H7 (cell line): ENCODE data around the gene DIPK1C. TPM values are rescaled to one million over a fixed set of nuclear protein-coding genes. Genes with fewer than 3 reads are reported as not detected.

Experiments
- DNase-seq: peaks from one replicate; pipeline ENCODE4 v3.0.0; 2012
- H3K27me3 ChIP-seq: 2 replicates; pipeline ENCODE4 v1.6.0; 2011; ENCODE audit warnings: mild to moderate bottlenecking, low read length; ENCODE audit not compliant: control insufficient read depth, insufficient read depth
- H3K36me3 ChIP-seq: replicated peaks from 2 replicates; pipeline ENCODE4 v1.5.1; 2011; ENCODE audit warnings: low read length; ENCODE audit not compliant: control insufficient read depth, insufficient read depth
- H3K4me3 ChIP-seq: 2 replicates; pipeline ENCODE4 v1.5.1; 2011; ENCODE audit warnings: low read depth, mild to moderate bottlenecking, control low read depth, low read length, moderate library complexity; ENCODE audit not compliant: insufficient read depth
- total RNA-seq: library from RNA; depleted of rRNA; stranded (reverse); fragments of >200 nt; shearing (Covaris generic); gene quantifications from 2 replicates; pipeline ENCODE4 v1.2.3, GENCODE V29; 2014

DIPK1C gene
- total RNA-seq, 1 experiment from 2014 or later = not detected

DNA sequence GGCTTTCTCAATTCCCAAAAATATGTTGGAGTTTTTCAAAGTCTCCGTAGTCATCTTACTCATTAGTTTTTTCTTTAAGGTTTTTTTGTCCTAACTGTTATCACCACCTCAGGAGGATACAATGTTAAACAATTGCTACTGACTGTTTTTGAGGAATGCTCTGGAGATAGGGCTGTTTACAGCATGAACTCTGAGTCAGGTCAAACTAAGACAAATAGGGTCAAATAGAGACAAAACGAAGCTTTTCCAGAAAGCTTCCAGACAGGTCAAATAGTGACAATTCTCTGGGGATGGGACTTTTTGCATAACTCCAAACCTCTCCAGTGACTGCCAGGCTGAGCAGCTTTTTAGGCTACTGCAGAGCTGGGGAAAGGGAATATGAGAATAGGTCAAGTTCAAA lies 15.2 kb upstream of the DIPK1C start:
- Histone ChIP-seq H3K4me3 (no peak overlapping the region), H3K27me3 (no peaks in the 10 kb centered on the region), H3K36me3 (no peaks in the 10 kb centered on the region)
- DNase-seq = no peak

DNA sequence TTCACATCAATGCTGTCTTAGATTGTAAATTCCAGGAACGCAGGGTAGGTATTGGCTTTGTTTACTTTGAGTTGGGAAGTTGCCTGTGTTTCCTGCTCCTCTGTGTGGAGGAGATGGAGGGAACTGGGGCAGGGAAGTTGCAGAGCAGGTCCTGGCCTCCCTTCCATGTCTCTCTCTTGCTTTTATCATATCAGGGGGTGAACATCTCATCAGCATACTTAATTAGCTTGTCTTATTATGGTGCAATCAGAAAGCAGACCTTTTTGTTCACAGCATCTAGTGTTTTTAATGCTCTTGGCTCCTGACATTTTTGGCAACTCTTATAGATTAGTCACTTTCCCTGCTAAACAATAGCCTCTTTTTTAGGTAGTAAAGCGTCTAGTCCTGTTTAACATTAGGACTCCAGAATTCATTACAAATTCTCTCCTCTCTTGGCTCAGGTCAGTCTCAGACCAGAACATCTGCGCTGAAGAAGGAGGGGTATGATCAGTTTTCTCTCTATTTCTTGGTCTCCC lies 11.5 kb upstream of the DIPK1C start:
- H3K36me3 ChIP-seq = no peaks in the 10 kb centered on the region
- no peak overlapping the region for H3K4me3 ChIP-seq
- no peak for DNase-seq
- no peaks in the 10 kb centered on the region for H3K27me3 ChIP-seq

DNA sequence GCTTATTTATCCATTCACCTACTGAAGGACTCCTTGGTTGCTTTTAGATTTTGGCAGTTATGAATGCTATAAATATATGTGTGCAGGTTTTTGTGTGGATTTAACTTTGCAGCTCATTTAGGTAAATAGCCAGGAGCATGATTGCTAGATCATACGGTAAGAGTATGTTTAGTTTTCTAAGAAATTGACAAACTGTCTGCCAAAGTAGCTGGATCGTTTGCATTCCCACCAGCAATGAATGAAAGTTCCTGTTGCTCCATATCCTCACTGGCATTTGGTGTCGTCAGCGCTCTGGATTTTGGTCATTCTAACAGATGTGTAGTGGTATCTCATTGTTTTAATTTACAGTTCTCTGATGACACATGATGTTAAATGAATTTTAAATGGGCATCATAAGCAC lies 8.7 kb upstream of the DIPK1C start:
- Histone ChIP-seq H3K4me3 (no peak overlapping the region), H3K27me3 (no peaks in the 10 kb centered on the region), H3K36me3 (no peaks in the 10 kb centered on the region)
- no peak for DNase-seq

DNA sequence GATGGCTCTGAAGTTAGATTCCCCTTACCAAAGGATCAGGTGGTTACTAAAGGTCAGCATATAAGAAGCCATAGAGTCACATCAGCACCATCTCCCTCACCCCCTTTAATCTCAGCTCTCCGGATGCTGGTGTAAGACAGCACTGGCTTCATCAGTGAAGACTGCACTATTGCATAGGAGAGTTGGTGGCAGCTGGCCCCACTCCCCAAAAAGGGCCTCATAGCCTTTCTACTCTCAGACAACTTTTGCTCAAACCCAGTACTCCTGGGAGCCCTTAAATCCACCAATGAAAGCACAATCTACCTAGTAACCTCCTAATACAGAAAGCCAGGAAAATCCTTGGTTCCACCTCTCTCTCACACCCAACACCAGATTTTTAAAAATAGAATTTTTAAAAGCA lies 6.9 kb upstream of the DIPK1C start:
- Histone ChIP-seq H3K36me3 (no peaks in the 10 kb centered on the region), H3K27me3 (peaks cover under 1% of the 10 kb centered on the region), H3K4me3 (no peak overlapping the region)
- no peak for DNase-seq

DNA sequence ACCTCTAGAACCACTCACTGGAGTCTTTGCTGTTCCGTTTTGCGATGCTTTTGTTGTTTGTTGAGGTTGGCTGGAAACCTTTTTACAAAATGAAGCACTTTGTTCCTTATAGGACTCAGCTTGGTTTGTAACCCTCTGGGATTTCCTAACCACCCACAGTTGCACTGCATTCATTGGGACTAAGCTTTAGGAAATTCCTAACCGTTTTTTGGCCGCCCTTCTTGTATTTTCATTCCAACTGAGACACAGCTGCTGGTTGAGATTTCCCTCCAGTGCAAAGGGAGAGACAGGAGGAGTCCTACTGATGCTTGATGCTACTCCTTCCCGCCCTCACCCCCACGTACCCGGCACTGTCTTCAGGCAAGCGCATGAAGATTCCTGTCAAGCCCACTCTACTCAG lies 6.1 kb upstream of the DIPK1C start:
- Histone ChIP-seq H3K27me3 (peaks cover 6% of the 10 kb centered on the region), H3K36me3 (no peaks in the 10 kb centered on the region), H3K4me3 (no peak overlapping the region)
- no peak for DNase-seq

DNA sequence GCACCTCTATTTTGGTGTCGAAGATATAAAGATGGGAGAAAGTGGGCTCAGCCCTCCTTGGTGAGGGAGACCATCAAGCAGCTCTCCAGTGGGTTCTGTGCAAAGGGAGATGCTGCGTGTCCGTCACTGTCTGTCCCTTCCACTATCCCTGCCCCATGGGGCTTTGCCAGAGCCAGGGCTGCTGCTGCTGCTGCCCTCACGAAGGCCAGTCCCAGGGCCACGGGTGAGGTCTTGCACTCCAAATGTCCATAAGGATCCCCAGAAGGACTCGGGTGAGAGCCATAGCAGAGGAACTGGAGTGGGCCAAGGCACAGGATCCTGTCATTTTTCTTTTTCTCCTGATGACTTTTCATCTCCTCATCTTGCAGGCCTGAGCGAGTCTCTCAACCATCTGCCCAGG lies 3.7 kb upstream of the DIPK1C start:
- Histone ChIP-seq H3K4me3 (no peak overlapping the region), H3K36me3 (no peaks in the 10 kb centered on the region), H3K27me3 (peaks cover 28% of the 10 kb centered on the region)
- DNase-seq = no peak

DNA sequence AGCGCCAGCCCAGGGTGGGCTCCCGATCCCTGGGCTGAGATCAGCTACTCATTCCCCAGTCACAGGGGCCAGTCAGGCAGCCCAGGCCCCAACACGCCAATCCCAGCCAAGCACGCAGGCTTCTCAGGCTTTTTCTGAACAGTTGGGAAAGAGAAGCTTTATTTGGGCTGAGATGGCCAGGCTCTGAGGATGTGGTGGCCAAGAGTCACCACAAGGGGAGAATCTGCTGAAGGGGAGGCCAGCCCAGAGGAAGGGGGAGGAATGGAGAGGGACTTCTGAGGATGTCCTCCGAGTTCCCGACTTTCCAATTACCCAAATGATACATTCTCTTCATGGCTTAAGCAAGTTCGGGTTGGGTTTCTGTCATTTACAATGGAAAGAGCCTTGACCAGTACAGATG lies 2.8 kb upstream of the DIPK1C start:
- H3K27me3 ChIP-seq = peaks cover 38% of the 10 kb centered on the region
- no peaks in the 10 kb centered on the region for H3K36me3 ChIP-seq
- DNase-seq = peak; percentile 85
- no peak overlapping the region for H3K4me3 ChIP-seq

DNA sequence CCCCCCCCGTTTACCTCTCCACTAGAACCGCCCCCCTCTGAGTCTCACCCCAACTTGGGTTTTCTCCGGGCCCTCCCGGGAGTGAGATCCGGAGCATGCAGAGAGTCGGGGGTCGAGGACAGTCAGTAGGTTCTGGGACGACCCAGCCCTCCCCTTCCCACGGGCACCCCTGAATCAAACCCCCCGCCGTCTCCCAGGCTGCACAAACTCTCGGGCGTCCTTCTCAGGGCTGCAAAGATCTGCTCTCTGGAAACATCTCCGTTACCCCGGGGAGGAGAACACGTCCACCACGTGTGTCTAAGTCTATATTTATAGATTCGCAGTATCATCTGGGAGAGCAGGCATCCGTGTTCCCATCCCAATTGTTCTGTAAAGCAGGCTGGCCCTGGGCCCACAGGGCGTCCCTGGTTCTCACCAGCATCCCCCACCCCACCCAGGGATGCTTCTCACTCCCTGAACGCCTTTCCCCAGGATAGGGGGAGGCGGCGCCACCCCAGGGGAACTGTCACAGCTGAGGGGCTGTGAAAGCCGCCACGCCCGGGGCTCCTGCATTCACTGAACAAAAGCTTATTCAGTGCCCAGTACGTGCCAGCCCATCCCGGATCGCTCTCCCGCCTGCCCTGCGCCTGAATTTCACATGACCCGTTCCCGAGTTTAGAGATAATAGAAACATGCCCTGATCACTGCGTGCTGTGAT lies 765 bp upstream of the DIPK1C start:
- H3K36me3 ChIP-seq = no peaks in the 10 kb centered on the region
- H3K4me3 ChIP-seq = no peak overlapping the region
- no peak for DNase-seq
- H3K27me3 ChIP-seq = peaks cover 43% of the 10 kb centered on the region

DNA sequence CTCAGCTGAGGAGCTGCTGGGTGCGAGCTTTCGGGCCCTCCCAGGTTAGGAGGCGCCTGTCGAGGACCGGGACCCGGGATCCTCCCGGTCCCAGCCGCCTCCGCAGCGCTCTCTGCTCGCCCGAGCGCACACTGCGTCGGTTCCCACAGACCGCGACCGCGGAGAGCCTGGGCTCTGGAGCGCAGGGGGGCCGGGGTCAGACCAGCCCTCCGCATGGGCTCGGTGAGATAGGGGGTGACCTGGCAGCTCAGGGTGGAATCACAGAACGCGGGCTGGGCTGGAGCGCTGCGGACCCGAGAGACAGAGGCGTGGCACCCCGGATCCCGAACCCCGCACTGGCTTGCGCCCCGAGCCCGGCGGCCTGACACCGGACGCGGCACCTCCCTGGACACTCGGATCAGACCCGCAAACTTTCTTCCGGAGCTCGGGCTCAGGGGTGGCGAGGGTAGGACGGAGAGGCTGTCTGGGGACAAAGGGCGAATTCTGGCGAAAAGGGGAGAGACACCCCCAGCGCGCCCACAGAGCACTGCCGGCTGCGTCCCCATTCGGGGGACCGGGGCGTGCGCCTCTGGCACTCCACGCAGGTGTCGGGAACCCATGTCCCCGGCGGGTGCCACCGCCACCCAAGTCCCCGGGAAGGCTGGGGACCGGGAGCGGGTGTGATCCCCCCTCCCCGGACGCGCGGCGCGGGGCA lies 612 bp downstream of the DIPK1C start:
- Histone ChIP-seq H3K4me3 (peak overlapping the region; percentile 57), H3K27me3 (peaks cover 43% of the 10 kb centered on the region), H3K36me3 (no peaks in the 10 kb centered on the region)
- peak; percentile 80 for DNase-seq

DNA sequence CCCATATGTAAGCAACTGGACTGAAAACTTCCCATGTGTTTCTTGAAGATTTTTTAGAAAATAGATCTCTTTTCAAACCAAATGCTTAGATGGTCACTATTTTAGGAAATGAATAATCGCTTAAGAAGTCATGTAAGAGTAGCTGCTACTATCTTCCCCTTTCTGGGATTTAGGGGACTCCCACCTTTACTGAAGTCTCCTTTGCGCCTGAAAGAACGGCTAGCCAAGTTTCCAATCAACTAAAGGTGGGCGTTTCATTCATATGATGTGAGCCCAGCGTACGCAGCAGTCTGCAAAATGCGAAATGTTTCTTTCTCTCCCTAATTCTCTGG lies 1.1 kb downstream of the DIPK1C start:
- Histone ChIP-seq H3K36me3 (no peaks in the 10 kb centered on the region), H3K27me3 (peaks cover 43% of the 10 kb centered on the region), H3K4me3 (peak overlapping the region; percentile 57; the same call in 1 of the 2 replicates)

DNA sequence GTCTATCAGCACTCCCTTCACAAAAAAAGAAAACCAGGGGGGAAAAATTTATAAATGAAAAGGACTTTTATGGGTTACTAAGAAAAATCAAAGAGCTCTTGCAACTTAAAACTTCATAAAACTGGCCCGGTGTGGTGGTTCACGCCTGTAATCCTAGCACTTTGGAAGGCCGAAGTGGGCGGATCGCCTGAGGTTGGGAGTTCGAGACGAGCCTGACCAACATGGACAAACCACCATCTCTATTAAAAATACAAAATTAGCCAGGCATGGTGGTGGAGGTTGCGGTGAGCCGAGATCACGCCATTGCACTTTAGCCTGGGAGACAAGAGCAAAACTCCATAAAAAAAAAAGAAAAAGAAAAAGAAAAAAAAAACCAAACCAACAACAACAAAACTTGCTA lies 1.7 kb downstream of the DIPK1C start:
- Histone ChIP-seq H3K36me3 (no peaks in the 10 kb centered on the region), H3K27me3 (peaks cover 43% of the 10 kb centered on the region), H3K4me3 (no peak overlapping the region)
- DNase-seq = no peak

More for the DNA sequence above, 1.1 kb downstream of the DIPK1C start:
- no peak for DNase-seq

DNA sequence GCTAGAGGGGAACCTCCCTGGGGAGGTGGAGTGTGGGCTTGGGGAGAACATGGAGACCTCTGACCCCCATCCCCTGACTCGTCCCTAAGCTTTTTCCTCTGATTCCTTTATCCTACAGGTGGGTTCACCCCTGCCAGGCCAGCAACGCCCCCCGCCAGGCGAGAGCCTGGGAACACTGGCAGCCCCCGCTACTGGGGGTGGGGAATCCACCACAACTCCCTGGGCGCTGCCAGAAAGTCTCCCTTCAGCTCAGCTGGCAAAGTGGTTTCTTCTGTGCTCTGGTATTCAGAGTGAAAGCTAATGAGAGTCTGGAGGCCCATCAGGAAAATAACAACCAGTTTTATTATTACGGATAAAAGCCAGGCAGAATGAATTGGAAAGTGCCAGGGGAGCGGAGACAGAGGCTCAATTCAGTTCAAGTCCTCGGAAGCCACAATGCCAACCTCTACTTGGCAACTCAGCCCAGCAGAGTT lies 2.8 kb downstream of the DIPK1C start:
- H3K27me3 ChIP-seq = peaks cover 43% of the 10 kb centered on the region
- no peak overlapping the region for H3K4me3 ChIP-seq
- peak; percentile 44 for DNase-seq
- H3K36me3 ChIP-seq = no peaks in the 10 kb centered on the region

DNA sequence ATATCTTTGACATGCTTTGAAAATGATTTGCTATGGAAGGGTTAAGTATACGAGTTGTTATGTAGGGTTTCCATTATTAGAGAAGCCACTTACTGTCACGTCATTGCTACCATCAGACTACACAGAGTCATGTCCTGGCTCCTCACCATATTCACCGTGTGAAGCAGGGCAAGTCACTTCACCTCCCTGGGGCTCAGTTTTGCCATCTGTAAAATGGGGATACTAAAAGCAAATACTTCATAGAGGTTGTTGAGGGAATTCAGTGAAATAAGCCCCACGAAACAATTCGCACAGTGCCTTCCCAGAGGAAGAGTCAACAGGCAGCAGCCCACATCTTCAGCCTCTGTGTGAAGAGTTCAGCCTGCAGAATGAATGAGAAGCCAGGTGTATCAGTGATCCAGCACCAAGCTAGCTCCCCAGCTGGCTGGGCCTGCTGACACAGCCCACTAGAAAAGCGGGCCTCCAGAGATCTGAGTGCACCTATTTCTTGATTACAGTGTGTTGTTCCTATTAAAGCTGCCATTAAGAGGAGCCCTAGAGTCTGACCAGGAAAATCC lies 3.4 kb downstream of the DIPK1C start:
- no peaks in the 10 kb centered on the region for H3K36me3 ChIP-seq
- no peak overlapping the region for H3K4me3 ChIP-seq
- peaks cover 40% of the 10 kb centered on the region for H3K27me3 ChIP-seq
- no peak for DNase-seq

DNA sequence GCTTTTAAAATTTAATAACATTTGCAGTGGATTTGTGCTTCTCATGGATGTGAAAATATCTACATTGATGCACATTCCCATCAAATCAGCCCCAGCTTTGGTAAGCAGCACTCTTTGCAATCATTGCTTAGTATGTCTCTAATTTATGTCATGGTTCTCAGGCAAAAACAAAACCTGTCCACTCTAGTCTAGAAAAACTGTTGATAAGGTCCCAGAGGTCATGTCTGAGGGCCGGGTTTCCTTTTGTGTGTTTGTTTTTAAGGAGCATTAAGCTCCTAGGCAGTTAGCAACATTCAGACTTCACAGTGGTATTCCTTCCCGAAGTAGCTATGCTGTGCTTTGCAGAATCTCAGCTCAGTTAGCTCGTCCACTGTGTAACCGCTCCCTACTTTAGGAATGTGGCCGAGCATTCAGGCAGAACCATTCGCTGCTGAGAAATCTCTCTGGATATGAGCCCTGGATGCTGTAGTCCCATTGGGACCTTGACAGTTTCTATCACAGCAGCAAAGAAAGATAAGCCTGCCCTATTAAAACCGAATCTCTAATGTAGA lies 4.0 kb downstream of the DIPK1C start:
- H3K36me3 ChIP-seq = no peaks in the 10 kb centered on the region

DNA sequence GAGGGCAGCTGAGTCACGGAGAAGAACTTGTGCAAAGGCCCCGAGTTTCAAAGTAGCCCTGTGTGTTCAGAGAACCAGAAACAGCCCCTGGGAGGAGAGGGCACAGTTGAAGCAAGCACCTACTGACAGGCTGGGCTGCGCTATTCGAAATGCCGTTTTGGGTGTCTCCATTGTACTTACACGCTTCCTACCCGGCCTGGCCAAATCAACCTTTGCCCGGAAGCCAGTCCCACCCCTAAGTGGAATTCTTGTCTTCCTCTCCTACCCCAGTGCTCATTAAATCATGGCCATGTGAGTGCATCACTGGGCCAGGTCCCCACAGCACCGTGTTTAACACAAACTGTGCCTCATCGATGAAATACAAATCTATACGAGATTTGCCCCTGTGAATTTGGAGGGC lies 6.0 kb downstream of the DIPK1C start:
- Histone ChIP-seq H3K4me3 (no peak overlapping the region), H3K27me3 (peaks cover 18% of the 10 kb centered on the region), H3K36me3 (no peaks in the 10 kb centered on the region)
- no peak for DNase-seq

More for the DNA sequence above, 4.0 kb downstream of the DIPK1C start:
- Histone ChIP-seq H3K27me3 (peaks cover 35% of the 10 kb centered on the region), H3K4me3 (no peak overlapping the region)
- no peak for DNase-seq
